GM12872 (cell line): ENCODE data around the gene PUM2.

Source experiments
- CTCF ChIP-seq: IDR thresholded peaks from 3 replicates; pipeline ENCODE4 v1.5.1; 2011; ENCODE audit warnings: low read depth, mild to moderate bottlenecking, low read length, moderate library complexity; ENCODE audit not compliant: insufficient read depth

Gene PUM2

DNA sequence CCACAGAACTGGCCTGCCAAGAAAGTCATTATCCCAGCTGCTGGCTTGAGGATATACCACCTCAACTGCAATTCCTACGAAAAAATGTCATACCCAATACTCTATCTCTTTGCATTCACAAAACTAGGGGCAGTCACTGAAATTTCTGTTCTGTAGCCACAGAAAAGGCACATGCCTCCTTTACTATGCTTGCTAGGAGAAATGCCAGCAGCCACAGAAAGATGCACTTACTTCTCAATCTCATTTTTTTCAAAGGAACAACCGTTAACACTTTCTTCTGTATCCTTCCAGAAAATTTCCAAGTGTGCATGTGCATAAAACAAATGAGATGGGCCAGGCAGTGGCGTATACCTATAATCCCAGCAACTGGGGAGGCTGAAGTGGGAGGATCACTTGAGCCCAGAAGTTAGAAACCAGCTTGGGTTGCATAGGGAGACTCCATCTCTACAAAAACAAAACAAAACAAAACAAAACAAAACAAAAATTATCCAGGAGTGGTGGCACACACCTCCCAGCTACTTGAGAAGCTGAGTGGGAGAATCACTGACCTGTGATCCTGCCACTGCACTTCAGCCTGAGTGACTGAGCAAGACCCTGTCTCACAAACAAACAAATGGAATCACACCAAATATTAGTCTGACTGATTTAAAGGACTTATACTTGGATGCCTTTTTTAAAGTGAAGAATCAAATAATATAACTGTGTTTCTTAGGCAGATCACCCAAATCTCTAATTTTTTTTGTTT, 22.4 kb upstream of the PUM2 start:
- TF ChIP-seq CTCF: no peak

DNA sequence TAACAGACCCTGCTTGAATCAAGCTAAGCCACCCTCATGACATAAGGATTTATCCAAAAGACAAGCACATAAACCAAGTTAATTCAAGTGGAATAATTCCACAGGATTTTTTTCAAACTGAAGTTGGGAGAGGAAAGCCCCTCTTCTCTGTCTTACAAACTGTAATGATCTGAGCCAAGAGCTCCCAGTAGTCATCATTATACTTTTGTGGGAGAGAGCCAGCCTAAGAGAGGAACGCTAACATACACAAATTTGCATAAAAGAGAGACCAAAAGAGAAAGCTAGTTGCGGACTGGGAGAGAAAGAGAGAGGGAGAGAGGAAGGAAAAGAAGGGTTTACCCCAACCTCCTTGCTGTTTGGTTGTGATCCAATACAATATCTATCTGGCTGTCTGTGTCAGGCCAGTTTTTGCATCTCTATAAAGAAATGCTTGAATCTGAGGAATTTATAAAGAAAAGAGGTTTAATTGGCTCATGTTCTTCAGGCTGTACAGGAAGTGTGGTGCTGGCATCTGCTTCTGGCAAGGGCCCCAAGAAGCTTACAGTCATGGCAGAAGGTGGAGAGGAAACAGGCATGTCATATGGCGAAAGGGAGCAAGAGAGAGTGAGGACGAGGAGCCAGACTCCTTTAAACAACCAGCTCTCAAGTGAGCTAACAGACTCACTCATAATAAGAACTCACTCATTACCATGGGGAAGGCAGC, 20.8 kb upstream of the PUM2 start:
- no peak for TF ChIP-seq CTCF

DNA sequence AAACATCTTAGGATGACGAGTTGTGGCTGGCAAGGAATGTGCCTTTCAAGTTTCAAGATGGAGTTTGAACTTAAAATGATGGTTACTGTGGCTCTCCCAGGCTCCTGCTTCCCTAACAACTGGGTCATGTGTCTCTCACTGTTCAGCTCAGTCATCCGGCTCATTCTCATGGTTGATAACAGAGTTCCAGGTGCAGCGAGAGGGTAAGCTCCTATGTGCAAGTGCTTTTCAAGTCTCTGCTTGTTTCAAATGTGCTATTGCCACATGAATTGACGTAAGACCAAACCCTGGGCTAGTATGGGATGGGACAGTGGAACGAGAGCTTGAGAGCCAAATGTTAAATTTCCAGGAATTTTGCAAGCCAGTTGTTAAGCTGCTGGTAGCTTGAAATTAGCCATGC, 19.5 kb upstream of the PUM2 start:
- no peak for TF ChIP-seq CTCF

- no peak for TF ChIP-seq CTCF
These were observed 18.7 kb upstream of the PUM2 start for GRCh38 chr2:20369366-20369765.

DNA sequence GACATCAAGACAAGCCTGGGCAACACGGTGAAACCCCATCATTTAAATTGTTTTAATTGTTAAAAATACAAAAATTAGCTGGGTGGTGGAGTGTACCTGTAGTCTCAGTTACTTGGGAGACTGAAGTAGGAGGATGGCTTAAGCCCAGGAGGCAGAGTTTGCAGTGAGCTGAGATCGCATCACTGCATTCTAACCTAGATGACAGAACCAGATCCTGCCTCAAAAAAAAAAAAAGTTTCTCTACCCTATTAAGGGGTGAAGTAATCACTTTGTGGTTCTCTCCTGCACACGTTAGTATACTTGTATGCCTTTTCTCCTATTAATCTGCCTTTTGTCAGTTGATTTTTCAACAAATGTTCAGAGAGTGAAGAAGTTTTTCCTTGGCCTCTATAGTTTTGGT, 18.1 kb upstream of the PUM2 start:
- TF ChIP-seq CTCF: no peak

GRCh38 chr2:20366672-20367116, 16.1 kb upstream of the PUM2 start:
- TF ChIP-seq CTCF: no peak

DNA sequence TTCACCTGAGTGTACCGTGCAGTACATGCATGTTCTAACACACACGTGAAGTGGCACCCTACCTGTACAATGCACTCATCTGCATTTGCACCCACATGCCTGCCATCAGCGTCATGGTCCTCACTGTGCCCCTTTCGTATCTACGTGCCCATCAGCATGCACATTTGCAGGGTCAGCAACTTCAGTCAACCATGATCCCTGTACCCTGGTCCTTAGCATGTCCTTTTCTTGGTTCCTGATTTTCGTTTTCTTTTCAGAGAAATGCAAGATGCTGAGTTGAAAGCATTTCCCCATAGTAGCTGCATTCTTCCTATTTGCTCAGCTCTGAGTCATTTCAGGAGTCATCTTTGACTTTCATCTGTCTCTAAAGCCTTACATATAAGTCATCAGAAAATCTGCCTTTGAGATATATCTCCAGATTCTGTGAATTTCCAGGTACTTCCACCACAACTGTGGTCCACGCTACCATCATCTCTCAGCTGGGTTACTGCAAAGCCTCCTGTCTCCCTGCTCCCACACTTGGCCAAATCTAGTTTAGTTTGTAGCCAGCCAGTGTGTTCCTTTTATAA, 14.7 kb upstream of the PUM2 start:
- TF ChIP-seq CTCF: no peak
